HL-60 (cell line): ENCODE measurements around the gene EEA1.

Experiments used
- DNase-seq, 2 experiments: peaks; one replicate each; pipeline ENCODE4 v3.0.0-alpha.2; 2010 to 2020; ENCODE audit warnings: low read depth in 1 of 2, low spot score in 1 of 2
- H3K27ac ChIP-seq: fragments of 250-450 bp; sonication (Bioruptor Pico); replicated peaks from 2 replicates; pipeline ENCODE4 v1.5.1; 2020; ENCODE audit warnings: mild to moderate bottlenecking, moderate library complexity
- H3K27me3 ChIP-seq: fragments of 250-450 bp; sonication (Bioruptor Pico); 2 replicates; pipeline ENCODE4 v1.5.1; 2021; ENCODE audit warnings: mild to moderate bottlenecking, moderate library complexity; ENCODE audit not compliant: insufficient read depth, poor library complexity, severe bottlenecking
- H3K4me3 ChIP-seq: replicated peaks from 2 replicates; pipeline ENCODE4 v1.5.1; 2011; ENCODE audit warnings: mild to moderate bottlenecking, control low read depth, low read length; ENCODE audit not compliant: insufficient read depth
- GABPA ChIP-seq: IDR thresholded peaks from 2 replicates; pipeline ENCODE4 v1.6.1; 2012; ENCODE audit warnings: low read depth
- POLR2AphosphoS5 ChIP-seq: IDR thresholded peaks from 2 replicates; pipeline ENCODE4 v1.6.1; 2012; ENCODE audit warnings: low read depth
- SPI1 ChIP-seq: IDR thresholded peaks from 2 replicates; pipeline ENCODE4 v1.6.1; 2012; ENCODE audit warnings: low read depth, mild to moderate bottlenecking, borderline replicate concordance
- TF ChIP-seq, protein P1 (sequence below): IDR thresholded peaks from 2 replicates; pipeline ENCODE4 v1.6.1; 2012; ENCODE audit warnings: low read depth; ENCODE audit not compliant: insufficient replicate concordance
- TF ChIP-seq, protein P2 (sequence below): IDR thresholded peaks from one replicate; pipeline ENCODE4 v1.5.1; 2011; ENCODE audit warnings: low read length, control low read depth, inconsistent platforms; ENCODE audit not compliant: insufficient read depth

Gene EEA1

DNA sequence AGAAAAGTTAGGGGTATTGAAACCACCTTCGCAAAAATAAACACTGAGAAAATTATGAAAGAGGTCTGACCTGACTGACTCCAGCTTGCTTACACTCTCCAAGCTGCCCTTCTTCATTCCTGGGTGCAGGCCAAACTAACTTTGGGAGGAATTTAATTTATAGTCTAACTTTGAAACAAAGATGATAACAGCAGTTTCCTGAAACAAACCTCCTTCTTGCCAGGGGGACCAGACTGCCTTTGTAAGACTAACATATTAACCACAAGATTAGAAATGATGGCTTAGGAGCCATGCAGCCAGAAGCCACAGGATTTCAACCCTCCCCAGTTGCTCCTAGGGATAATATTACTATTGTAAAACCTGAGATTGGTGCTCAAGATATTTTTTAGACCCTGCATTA is 13.8 kb upstream of the EEA1 start:
- Histone ChIP-seq H3K27me3 (no peaks in the 10 kb centered on the region), H3K4me3 (no peak overlapping the region), H3K27ac (no peak overlapping the region)
- DNase-seq: no peak
- TF ChIP-seq GABPA: no peak

DNA sequence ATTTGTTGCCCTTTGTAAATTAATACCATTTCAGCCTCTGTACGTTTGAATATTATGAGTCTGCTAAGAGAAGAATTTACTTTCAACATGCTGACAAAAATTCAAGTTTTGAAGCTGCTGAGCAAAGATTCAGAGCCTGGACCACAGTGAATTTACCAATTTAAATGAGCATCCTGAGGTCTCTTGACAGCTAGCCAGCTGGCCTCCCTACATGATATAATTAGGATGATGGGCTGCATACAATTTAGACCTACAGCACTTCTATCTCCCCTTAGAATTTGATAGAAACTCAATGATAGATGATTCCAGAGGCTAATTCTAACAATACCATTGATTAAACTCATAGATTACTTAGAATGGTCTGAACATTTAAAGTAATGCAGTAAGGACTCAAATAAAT is 10.0 kb upstream of the EEA1 start:
- Histone ChIP-seq H3K27ac (no peak overlapping the region), H3K27me3 (no peaks in the 10 kb centered on the region), H3K4me3 (no peak overlapping the region)
- TF ChIP-seq POLR2AphosphoS5 (no peak), GABPA (no peak), SPI1 (no peak)
- TF ChIP-seq, protein P1, sequence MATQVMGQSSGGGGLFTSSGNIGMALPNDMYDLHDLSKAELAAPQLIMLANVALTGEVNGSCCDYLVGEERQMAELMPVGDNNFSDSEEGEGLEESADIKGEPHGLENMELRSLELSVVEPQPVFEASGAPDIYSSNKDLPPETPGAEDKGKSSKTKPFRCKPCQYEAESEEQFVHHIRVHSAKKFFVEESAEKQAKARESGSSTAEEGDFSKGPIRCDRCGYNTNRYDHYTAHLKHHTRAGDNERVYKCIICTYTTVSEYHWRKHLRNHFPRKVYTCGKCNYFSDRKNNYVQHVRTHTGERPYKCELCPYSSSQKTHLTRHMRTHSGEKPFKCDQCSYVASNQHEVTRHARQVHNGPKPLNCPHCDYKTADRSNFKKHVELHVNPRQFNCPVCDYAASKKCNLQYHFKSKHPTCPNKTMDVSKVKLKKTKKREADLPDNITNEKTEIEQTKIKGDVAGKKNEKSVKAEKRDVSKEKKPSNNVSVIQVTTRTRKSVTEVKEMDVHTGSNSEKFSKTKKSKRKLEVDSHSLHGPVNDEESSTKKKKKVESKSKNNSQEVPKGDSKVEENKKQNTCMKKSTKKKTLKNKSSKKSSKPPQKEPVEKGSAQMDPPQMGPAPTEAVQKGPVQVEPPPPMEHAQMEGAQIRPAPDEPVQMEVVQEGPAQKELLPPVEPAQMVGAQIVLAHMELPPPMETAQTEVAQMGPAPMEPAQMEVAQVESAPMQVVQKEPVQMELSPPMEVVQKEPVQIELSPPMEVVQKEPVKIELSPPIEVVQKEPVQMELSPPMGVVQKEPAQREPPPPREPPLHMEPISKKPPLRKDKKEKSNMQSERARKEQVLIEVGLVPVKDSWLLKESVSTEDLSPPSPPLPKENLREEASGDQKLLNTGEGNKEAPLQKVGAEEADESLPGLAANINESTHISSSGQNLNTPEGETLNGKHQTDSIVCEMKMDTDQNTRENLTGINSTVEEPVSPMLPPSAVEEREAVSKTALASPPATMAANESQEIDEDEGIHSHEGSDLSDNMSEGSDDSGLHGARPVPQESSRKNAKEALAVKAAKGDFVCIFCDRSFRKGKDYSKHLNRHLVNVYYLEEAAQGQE: no peak
- TF ChIP-seq, protein P2, sequence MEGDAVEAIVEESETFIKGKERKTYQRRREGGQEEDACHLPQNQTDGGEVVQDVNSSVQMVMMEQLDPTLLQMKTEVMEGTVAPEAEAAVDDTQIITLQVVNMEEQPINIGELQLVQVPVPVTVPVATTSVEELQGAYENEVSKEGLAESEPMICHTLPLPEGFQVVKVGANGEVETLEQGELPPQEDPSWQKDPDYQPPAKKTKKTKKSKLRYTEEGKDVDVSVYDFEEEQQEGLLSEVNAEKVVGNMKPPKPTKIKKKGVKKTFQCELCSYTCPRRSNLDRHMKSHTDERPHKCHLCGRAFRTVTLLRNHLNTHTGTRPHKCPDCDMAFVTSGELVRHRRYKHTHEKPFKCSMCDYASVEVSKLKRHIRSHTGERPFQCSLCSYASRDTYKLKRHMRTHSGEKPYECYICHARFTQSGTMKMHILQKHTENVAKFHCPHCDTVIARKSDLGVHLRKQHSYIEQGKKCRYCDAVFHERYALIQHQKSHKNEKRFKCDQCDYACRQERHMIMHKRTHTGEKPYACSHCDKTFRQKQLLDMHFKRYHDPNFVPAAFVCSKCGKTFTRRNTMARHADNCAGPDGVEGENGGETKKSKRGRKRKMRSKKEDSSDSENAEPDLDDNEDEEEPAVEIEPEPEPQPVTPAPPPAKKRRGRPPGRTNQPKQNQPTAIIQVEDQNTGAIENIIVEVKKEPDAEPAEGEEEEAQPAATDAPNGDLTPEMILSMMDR: no peak
- DNase-seq: no peak

DNA sequence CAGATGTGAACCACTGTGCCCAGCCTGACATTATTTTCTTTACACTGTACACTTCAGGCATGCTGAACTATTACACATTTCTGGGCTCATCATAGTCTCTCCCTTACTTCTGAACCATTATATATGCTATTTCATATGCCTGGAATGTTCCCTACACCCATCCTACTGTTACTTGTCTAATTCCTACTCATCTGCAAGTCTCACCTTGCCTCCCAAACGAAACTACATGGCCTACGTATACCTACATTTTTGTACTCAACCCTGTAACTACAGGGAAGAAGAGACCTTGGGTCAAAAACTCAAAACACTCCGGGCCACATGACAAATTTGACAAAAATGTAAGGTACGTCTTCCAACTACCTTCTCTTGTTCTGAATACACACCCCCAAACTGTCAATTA is 9.5 kb upstream of the EEA1 start:
- no peaks in the 10 kb centered on the region for H3K27me3 ChIP-seq
- H3K4me3 ChIP-seq: no peak overlapping the region
- DNase-seq: no peak
- no peak overlapping the region for H3K27ac ChIP-seq
- TF ChIP-seq, protein P1: no peak
- TF ChIP-seq SPI1 (no peak), POLR2AphosphoS5 (no peak), GABPA (no peak)
- TF ChIP-seq, protein P2: no peak

DNA sequence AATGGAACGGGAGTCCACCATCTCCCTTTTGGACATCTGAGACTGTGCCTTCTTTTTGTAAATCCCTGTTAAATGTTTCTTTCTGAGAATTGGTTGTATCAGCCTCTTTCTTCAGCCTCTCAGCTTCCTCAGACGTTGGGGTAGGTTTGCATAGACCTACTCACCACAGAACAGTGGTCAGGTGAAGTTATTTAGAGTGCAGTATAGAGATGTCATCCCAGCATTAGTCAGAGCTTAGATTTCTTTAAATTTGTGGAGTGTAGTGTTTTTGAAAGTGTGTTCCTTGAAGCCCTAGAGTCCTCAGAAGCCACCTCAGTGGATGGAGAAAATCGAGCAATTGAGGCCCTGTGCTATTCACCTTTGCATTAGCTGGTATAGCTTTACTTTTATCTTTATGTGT is 8.9 kb upstream of the EEA1 start:
- DNase-seq: no peak
- TF ChIP-seq GABPA (no peak), POLR2AphosphoS5 (no peak), SPI1 (no peak)
- TF ChIP-seq, protein P2: no peak
- TF ChIP-seq, protein P1: no peak
- Histone ChIP-seq H3K4me3 (no peak overlapping the region), H3K27me3 (no peaks in the 10 kb centered on the region), H3K27ac (no peak overlapping the region)
